HCT116 (cell line): ENCODE measurements around the gene WFDC1. TPM values are rescaled to one million over a fixed set of nuclear protein-coding genes. Genes with fewer than 3 reads are reported as not detected.

Experiments
- ATAC-seq: fragments of 200-7000 bp; cut with Tn5 transposase; 2 replicates; pipeline ENCODE4 v1.9.1; 2020; ENCODE audit warnings: mild to moderate bottlenecking, moderate library complexity
- BruUV-seq: library from RNA; stranded (reverse); fragments of 400-500 nt; replicated peaks from 2 replicates; lab custom pipeline; 2021; lab: Mats Ljungman, UMichigan
- CTCF ChIA-PET: fragments of 300-600 bp; sonication (Branson Sonifier 250); formaldehyde crosslinking; loops from one replicate; lab custom pipeline; 2021; ENCODE audit warnings: antibody characterized with exemption; lab: Charles Lee
- POLR2A ChIA-PET: fragments of 300-600, 350-600 bp; sonication (Branson Sonifier 250); formaldehyde crosslinking; loops from one replicate; lab custom pipeline; 2021; ENCODE audit warnings: antibody characterized with exemption; lab: Charles Lee
- RAD21 ChIA-PET, 2 experiments: fragments of 300-600 bp; sonication (Branson Sonifier 250); formaldehyde crosslinking; loops; one replicate each; lab custom pipeline; 2023; ENCODE audit warnings: low total read pairs in 2 of 2; ENCODE audit not compliant: uncharacterized antibody in 2 of 2, unreplicated experiment in 2 of 2, low non-redundant PET in 1 of 2; lab: Charles Lee
- DNase-seq: peaks from one replicate; pipeline ENCODE4 v3.0.0-alpha.2; 2010; ENCODE audit warnings: low read depth, low spot score
- H2AFZ ChIP-seq: fragments of 200-600 bp; shearing (Covaris generic), sonication (generic); 2 replicates; pipeline ENCODE4 v1.6.1; 2017; ENCODE audit warnings: low read depth, mixed run types, mixed read lengths, antibody characterized with exemption, low read length; ENCODE audit not compliant: poor library complexity, severe bottlenecking
- H3K27ac ChIP-seq: 2 replicates; pipeline ENCODE4 v1.5.1; 2012; ENCODE audit warnings: low read depth, low read length
- H3K27me3 ChIP-seq: fragments of 200-600 bp; sonication (generic); 2 replicates; pipeline ENCODE4 v1.6.1; 2016; ENCODE audit warnings: mixed run types, low read length, mixed read lengths; ENCODE audit not compliant: insufficient read depth
- H3K36me3 ChIP-seq, 2 experiments: fragments of 200-500 bp in 1 of 2; fragments of 200-600 bp in 1 of 2; sonication (Bioruptor generic) in 1 of 2; sonication (generic) in 1 of 2; 2 replicates each; pipeline versions ENCODE4 v1.5.1 to v1.6.1; 2014 to 2016; ENCODE audit warnings: low read length in 2 of 2, inconsistent platforms in 1 of 2, mixed read lengths in 1 of 2, mixed run types in 1 of 2; ENCODE audit not compliant: insufficient read depth in 2 of 2, control insufficient read depth in 1 of 2
- H3K4me1 ChIP-seq, 2 experiments: fragments of 200-600 bp in 1 of 2; sonication (generic) in 1 of 2; 2 replicates each; pipeline versions ENCODE4 v1.5.1 to v1.6.1; 2012 to 2017; ENCODE audit warnings: low read length in 2 of 2, inconsistent platforms in 1 of 2, mild to moderate bottlenecking in 1 of 2, mixed read lengths in 1 of 2, mixed run types in 1 of 2, moderate library complexity in 1 of 2; ENCODE audit not compliant: insufficient read depth in 2 of 2, control insufficient read depth in 1 of 2
- H3K4me2 ChIP-seq: fragments of 200-600 bp; sonication (generic); 2 replicates; pipeline ENCODE4 v1.6.1; 2017; ENCODE audit warnings: mixed run types, low read length, mixed read lengths
- H3K4me3 ChIP-seq, 2 experiments: fragments of 200-600 bp in 1 of 2; sonication (generic) in 1 of 2; replicated peaks in 1 of 2; 2 replicates each; pipeline ENCODE4 v1.5.1; 2011 to 2016; ENCODE audit warnings: low read length in 2 of 2, control low read depth in 1 of 2, low read depth in 1 of 2, mild to moderate bottlenecking in 1 of 2, mixed read lengths in 1 of 2, mixed run types in 1 of 2
- H3K79me2 ChIP-seq: fragments of 200-600 bp; sonication (generic); 2 replicates; pipeline ENCODE4 v1.6.1; 2017; ENCODE audit warnings: mild to moderate bottlenecking, mixed run types, low read length, moderate library complexity, mixed read lengths; ENCODE audit not compliant: insufficient read depth
- H3K9ac ChIP-seq: fragments of 200-600 bp; sonication (generic); 2 replicates; pipeline ENCODE4 v1.6.1; 2016; ENCODE audit warnings: low read length, mixed read lengths
- H3K9me2 ChIP-seq: fragments of 200-600 bp; sonication (generic), shearing (Covaris generic); 2 replicates; pipeline ENCODE4 v1.6.1; 2017; ENCODE audit warnings: mixed run types, mild to moderate bottlenecking, moderate library complexity; ENCODE audit not compliant: insufficient read depth
- H3K9me3 ChIP-seq, 2 experiments: fragments of 200-500 bp in 1 of 2; fragments of 200-600 bp in 1 of 2; sonication (Bioruptor generic) in 1 of 2; sonication (generic) in 1 of 2; 2 replicates each; pipeline ENCODE4 v1.6.1; 2014 to 2017; ENCODE audit warnings: low read length in 2 of 2, mixed read lengths in 2 of 2, inconsistent platforms in 1 of 2, low read depth in 1 of 2, mild to moderate bottlenecking in 1 of 2, mixed run types in 1 of 2, moderate library complexity in 1 of 2; ENCODE audit not compliant: control insufficient read depth in 1 of 2, insufficient read depth in 1 of 2
- H4K20me1 ChIP-seq: fragments of 200-600 bp; sonication (generic), shearing (Covaris generic); 2 replicates; pipeline ENCODE4 v1.6.1; 2017; ENCODE audit warnings: mixed run types, mild to moderate bottlenecking, moderate library complexity; ENCODE audit not compliant: insufficient read depth
- EGR1 ChIP-seq: IDR thresholded peaks from 2 replicates; pipeline ENCODE4 v1.6.1; 2012; ENCODE audit warnings: low read depth
- MAX ChIP-seq: IDR thresholded peaks from 2 replicates; pipeline ENCODE4 v1.6.1; 2012
- RAD21 ChIP-seq: IDR thresholded peaks from 2 replicates; pipeline ENCODE4 v1.6.1; 2012; ENCODE audit warnings: low read depth, mild to moderate bottlenecking
- SP1 ChIP-seq: IDR thresholded peaks from 2 replicates; pipeline ENCODE4 v1.6.1; 2012; ENCODE audit warnings: low read depth
- SRF ChIP-seq: IDR thresholded peaks from 2 replicates; pipeline ENCODE4 v1.6.1; 2012; ENCODE audit warnings: low read depth
- YY1 ChIP-seq: IDR thresholded peaks from 2 replicates; pipeline ENCODE4 v1.6.1; 2011; ENCODE audit warnings: low read length, low read depth, moderate library complexity, mild to moderate bottlenecking; ENCODE audit not compliant: insufficient replicate concordance; ENCODE audit errors: extremely low read depth
- intact Hi-C: fragments of 100-400 bp; cut with micrococcal nuclease; formaldehyde crosslinking; loops from 2 replicates; pipeline ENCODE4 v1.10.0; 2022
- total RNA-seq: library from RNA; stranded (reverse); gene quantifications from one replicate; pipeline ENCODE4 v1.2.1, GENCODE V29; 2021; ENCODE audit not compliant: unreplicated experiment

Gene WFDC1
- total RNA-seq, 1 experiment from 2014 or later, result 0.42 TPM

- BruUV-seq, result no TSS peak
- no peak for DNase-seq
- H3K27me3 ChIP-seq, result no peaks in the 10 kb centered on the region
- H2AFZ ChIP-seq, result no peak overlapping the region
- ATAC-seq, result no peak
- H3K4me3 ChIP-seq, result no peak overlapping the region
- no peaks in the 10 kb centered on the region for H4K20me1 ChIP-seq
- H3K9me2 ChIP-seq, result no peaks in the 10 kb centered on the region
- peaks cover 0 to 5% of the 10 kb centered on the region in 2 experiments; a peak in 2 of 4 replicates for H3K4me1 ChIP-seq
- H3K4me2 ChIP-seq, result no peak overlapping the region
- no peak overlapping the region for H3K27ac ChIP-seq
- ChIA-PET POLR2A (no interaction called here), CTCF (interaction anchor here (1.8 kb wide), 1 partner anchor 14 kb away, joined by 8 read pairs; no protein-coding TSS in a partner anchor), RAD21 (no interaction called here)
- intact Hi-C loops, result no loop called here
- no peak for TF ChIP-seq EGR1
- no peaks in the 10 kb centered on the region for H3K79me2 ChIP-seq
- H3K36me3 ChIP-seq, result no peaks in the 10 kb centered on the region
- H3K9ac ChIP-seq, result no peak overlapping the region
- no peaks in the 10 kb centered on the region for H3K9me3 ChIP-seq
These were observed 31.7 kb upstream of the WFDC1 start for GRCh38 chr16:84262939-84263338.

- no peak for TF ChIP-seq EGR1
- TF ChIP-seq SP1, result peak; percentile 99
- no peak for TF ChIP-seq MAX
- TF ChIP-seq SRF, result no peak
- TF ChIP-seq RAD21, result no peak
- TF ChIP-seq YY1, result peak; percentile 71
- ATAC-seq, result peak; percentile 100
- Histone ChIP-seq H3K4me1 (peaks cover 0 to 5% of the 10 kb centered on the region in 2 experiments; a peak in 2 of 4 replicates), H3K27ac (no peak overlapping the region), H3K4me2 (peak overlapping the region; percentile 35), H3K9me3 (no peaks in the 10 kb centered on the region), H3K4me3 (no peak overlapping the region), H3K9ac (no peak overlapping the region), H3K9me2 (no peaks in the 10 kb centered on the region), H3K36me3 (no peaks in the 10 kb centered on the region), H3K27me3 (peaks cover 4% of the 10 kb centered on the region; the same call in 1 of the 2 replicates), H2AFZ (peak overlapping the region; percentile 76), H4K20me1 (no peaks in the 10 kb centered on the region), H3K79me2 (no peaks in the 10 kb centered on the region)
- CTCF ChIA-PET, result interaction anchor here (0.9 to 1.8 kb wide), 2 partner anchors 11 to 41 kb away, joined by 3 to 12 read pairs; no protein-coding TSS in a partner anchor
- peak; percentile 93 for DNase-seq
- BruUV-seq, result no TSS peak
- intact Hi-C loops, result no loop called here
- POLR2A ChIA-PET, result interaction anchor here (1.4 kb wide), 1 partner anchor 10 kb away, joined by 3 read pairs; no protein-coding TSS in a partner anchor
- RAD21 ChIA-PET, result interaction anchor here in 1 of 2 experiments (0.8 kb wide), 1 partner anchor 11 kb away, joined by 3 read pairs; no protein-coding TSS in a partner anchor
These were observed 28.2 kb upstream of the WFDC1 start for GRCh38 chr16:84266451-84266850.
